ENCODE measurements around the gene GAN.

Gene GAN

DNA sequence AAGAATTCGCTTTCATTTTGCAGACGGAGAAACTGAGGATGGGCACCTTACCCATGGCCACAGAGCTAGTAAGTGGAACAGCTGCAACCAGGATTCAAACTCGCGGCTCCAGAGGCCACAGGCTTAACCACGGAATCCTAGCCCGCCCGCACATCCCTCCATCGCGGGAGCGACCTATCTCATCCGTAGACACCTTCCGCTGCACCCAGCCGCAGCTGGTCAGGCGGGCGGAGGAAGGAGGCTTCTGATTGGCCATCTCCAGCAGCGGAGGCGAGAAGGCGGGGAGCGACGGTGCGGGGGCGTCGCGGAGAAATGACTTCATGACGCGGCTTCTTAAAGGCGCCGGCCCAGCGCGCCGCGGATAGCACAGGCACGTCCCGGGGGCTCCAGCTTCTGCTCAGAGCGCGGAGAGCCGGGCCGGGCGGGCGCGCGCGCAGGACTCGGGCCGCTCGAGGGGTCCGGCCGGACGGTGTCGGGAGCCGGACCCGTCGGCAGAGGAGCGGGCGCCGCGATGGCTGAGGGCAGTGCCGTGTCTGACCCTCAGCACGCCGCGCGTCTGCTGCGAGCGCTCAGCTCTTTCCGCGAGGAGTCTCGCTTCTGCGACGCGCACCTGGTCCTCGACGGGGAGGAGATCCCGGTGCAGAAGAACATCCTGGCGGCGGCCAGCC lies at the start of gene GAN (continued):
- TF ChIP-seq, protein P1, sequence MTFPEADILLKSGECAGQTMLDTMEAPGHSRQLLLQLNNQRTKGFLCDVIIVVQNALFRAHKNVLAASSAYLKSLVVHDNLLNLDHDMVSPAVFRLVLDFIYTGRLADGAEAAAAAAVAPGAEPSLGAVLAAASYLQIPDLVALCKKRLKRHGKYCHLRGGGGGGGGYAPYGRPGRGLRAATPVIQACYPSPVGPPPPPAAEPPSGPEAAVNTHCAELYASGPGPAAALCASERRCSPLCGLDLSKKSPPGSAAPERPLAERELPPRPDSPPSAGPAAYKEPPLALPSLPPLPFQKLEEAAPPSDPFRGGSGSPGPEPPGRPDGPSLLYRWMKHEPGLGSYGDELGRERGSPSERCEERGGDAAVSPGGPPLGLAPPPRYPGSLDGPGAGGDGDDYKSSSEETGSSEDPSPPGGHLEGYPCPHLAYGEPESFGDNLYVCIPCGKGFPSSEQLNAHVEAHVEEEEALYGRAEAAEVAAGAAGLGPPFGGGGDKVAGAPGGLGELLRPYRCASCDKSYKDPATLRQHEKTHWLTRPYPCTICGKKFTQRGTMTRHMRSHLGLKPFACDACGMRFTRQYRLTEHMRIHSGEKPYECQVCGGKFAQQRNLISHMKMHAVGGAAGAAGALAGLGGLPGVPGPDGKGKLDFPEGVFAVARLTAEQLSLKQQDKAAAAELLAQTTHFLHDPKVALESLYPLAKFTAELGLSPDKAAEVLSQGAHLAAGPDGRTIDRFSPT (tag by site-specific recombination; IDR thresholded peaks at IDR 0.05), result no peak
- no peak for TF ChIP-seq ZNF148 (tag by site-specific recombination; IDR thresholded peaks at IDR 0.05; ENCODE audit: borderline replicate concordance)
- peak; percentile 95 for TF ChIP-seq ZFHX2 (tag by site-specific recombination; conservative IDR thresholded peaks at IDR 0.05)
- TF ChIP-seq ZBTB49 (tag by site-specific recombination; IDR thresholded peaks at IDR 0.05; ENCODE audit: low read depth), result no peak
- peak; percentile 91 for TF ChIP-seq SP2 (tag by site-specific recombination; IDR thresholded peaks at IDR 0.05)
- TF ChIP-seq ZNF510 (tag by site-specific recombination; IDR thresholded peaks at IDR 0.05; ENCODE audit: insufficient replicate concordance), result no peak
- TF ChIP-seq ZBTB21 (tag by site-specific recombination; IDR thresholded peaks at IDR 0.05), result no peak
- no peak for TF ChIP-seq ZNF623 (tag by site-specific recombination; IDR thresholded peaks at IDR 0.05)
- TF ChIP-seq ZNF513 (tag by site-specific recombination; IDR thresholded peaks at IDR 0.05), result no peak
- no peak for TF ChIP-seq ZNF701 (tag by site-specific recombination; IDR thresholded peaks at IDR 0.05)
- peak; percentile 91 for TF ChIP-seq ZXDB (tag by site-specific recombination; IDR thresholded peaks at IDR 0.05)
- TF ChIP-seq ZNF214 (tag by site-specific recombination; IDR thresholded peaks at IDR 0.05; ENCODE audit: borderline replicate concordance), result no peak
- no peak for TF ChIP-seq ZNF624 (tag by site-specific recombination; IDR thresholded peaks at IDR 0.05)
- peak; percentile 53; the same call in 1 of the 2 replicates for TF ChIP-seq KLF9 (tag by site-specific recombination; IDR thresholded peaks at IDR 0.05; ENCODE audit: low read depth)
- TF ChIP-seq ZNF132 (tag by site-specific recombination; IDR thresholded peaks at IDR 0.05; ENCODE audit: borderline replicate concordance), result no peak
- TF ChIP-seq EGR2 (tag by site-specific recombination; IDR thresholded peaks at IDR 0.05; ENCODE audit: low read depth), result peak; percentile 90
- TF ChIP-seq, protein P2, sequence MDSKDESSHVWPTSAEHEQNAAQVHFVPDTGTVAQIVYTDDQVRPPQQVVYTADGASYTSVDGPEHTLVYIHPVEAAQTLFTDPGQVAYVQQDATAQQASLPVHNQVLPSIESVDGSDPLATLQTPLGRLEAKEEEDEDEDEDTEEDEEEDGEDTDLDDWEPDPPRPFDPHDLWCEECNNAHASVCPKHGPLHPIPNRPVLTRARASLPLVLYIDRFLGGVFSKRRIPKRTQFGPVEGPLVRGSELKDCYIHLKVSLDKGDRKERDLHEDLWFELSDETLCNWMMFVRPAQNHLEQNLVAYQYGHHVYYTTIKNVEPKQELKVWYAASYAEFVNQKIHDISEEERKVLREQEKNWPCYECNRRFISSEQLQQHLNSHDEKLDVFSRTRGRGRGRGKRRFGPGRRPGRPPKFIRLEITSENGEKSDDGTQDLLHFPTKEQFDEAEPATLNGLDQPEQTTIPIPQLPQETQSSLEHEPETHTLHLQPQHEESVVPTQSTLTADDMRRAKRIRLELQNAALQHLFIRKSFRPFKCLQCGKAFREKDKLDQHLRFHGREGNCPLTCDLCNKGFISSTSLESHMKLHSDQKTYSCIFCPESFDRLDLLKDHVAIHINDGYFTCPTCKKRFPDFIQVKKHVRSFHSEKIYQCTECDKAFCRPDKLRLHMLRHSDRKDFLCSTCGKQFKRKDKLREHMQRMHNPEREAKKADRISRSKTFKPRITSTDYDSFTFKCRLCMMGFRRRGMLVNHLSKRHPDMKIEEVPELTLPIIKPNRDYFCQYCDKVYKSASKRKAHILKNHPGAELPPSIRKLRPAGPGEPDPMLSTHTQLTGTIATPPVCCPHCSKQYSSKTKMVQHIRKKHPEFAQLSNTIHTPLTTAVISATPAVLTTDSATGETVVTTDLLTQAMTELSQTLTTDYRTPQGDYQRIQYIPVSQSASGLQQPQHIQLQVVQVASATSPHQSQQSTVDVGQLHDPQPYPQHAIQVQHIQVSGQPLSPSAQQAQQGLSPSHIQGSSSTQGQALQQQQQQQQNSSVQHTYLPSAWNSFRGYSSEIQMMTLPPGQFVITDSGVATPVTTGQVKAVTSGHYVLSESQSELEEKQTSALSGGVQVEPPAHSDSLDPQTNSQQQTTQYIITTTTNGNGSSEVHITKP (tag by site-specific recombination; IDR thresholded peaks at IDR 0.05), result peak; percentile 41
- TF ChIP-seq, protein P3, sequence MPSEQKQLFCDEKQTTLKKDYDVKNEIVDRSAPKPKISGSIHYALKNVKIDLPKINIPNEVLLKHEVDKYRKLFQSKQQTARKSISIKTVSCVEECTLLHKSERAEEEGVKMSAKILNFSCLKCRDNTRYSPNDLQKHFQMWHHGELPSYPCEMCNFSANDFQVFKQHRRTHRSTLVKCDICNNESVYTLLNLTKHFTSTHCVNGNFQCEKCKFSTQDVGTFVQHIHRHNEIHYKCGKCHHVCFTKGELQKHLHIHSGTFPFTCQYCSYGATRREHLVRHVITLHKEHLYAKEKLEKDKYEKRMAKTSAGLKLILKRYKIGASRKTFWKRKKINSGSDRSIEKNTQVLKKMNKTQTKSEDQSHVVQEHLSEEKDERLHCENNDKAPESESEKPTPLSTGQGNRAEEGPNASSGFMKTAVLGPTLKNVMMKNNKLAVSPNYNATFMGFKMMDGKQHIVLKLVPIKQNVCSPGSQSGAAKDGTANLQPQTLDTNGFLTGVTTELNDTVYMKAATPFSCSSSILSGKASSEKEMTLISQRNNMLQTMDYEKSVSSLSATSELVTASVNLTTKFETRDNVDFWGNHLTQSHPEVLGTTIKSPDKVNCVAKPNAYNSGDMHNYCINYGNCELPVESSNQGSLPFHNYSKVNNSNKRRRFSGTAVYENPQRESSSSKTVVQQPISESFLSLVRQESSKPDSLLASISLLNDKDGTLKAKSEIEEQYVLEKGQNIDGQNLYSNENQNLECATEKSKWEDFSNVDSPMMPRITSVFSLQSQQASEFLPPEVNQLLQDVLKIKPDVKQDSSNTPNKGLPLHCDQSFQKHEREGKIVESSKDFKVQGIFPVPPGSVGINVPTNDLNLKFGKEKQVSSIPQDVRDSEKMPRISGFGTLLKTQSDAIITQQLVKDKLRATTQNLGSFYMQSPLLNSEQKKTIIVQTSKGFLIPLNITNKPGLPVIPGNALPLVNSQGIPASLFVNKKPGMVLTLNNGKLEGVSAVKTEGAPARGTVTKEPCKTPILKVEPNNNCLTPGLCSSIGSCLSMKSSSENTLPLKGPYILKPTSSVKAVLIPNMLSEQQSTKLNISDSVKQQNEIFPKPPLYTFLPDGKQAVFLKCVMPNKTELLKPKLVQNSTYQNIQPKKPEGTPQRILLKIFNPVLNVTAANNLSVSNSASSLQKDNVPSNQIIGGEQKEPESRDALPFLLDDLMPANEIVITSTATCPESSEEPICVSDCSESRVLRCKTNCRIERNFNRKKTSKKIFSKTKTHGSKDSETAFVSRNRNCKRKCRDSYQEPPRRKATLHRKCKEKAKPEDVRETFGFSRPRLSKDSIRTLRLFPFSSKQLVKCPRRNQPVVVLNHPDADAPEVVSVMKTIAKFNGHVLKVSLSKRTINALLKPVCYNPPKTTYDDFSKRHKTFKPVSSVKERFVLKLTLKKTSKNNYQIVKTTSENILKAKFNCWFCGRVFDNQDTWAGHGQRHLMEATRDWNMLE (tag by site-specific recombination; conservative IDR thresholded peaks at IDR 0.05; ENCODE audit: low read depth), result 0 out of 2 replicates have a peak, but pooled peaks have one; percentile 30
- no peak for TF ChIP-seq ZNF677 (tag by site-specific recombination; IDR thresholded peaks at IDR 0.05)
- TF ChIP-seq TRIM28 (IDR thresholded peaks at IDR 0.05; ENCODE audit: borderline replicate concordance, low read length), result no peak
- no peak for TF ChIP-seq ZNF768 (tag by site-specific recombination; IDR thresholded peaks at IDR 0.05)
- no peak for TF ChIP-seq YY1 (tag by site-specific recombination; IDR thresholded peaks at IDR 0.05)
